LNCaP clone FGC (cell line): ENCODE results near the gene ATP2A3.

Experiments used
- DNase-seq: peaks from one replicate; pipeline ENCODE4 v3.0.0-alpha.2; 2011; ENCODE audit warnings: low read depth
- H3K4me3 ChIP-seq: 2 replicates; pipeline ENCODE4 v1.5.1; 2011; ENCODE audit warnings: mild to moderate bottlenecking, low read depth, low read length, control low read depth
- CTCF ChIP-seq: IDR thresholded peaks from 2 replicates; pipeline ENCODE4 v1.5.1; 2012; ENCODE audit warnings: mild to moderate bottlenecking; ENCODE audit not compliant: control insufficient read depth, insufficient read depth; ENCODE audit errors: extremely low read depth

The ATP2A3 gene

GRCh38 chr17:3879186-3879585 is 85.1 kb downstream of the ATP2A3 start:
- no peak for DNase-seq
- TF ChIP-seq CTCF: no peak
- H3K4me3 ChIP-seq: no peak overlapping the region

GRCh38 chr17:3877220-3877619 is 87.0 kb downstream of the ATP2A3 start:
- DNase-seq: no peak
- TF ChIP-seq CTCF: no peak
- H3K4me3 ChIP-seq: no peak overlapping the region

- DNase-seq: no peak
- no peak for TF ChIP-seq CTCF
- H3K4me3 ChIP-seq: no peak overlapping the region
Observed at GRCh38 chr17:3875317-3875716, 88.9 kb downstream of the ATP2A3 start.
